Suprapubic skin (tissue), 4 donors: Measurements from ENCODE around the gene UNC5B. TPM values are rescaled to one million over a fixed set of nuclear protein-coding genes. Genes with fewer than 3 reads are reported as not detected.
A peak's percentile ranks its signal among the peaks of the same experiment; 100 is the strongest.

Source experiments
- DNase-seq, 2 donors: peaks; one replicate each; pipeline ENCODE4 v3.0.0-alpha.2; 2019; ENCODE audit warnings: low spot score in 2 of 2
- H3K27ac ChIP-seq: fragments of 200-600 bp; sonication (generic); one replicate; pipeline ENCODE4 v1.5.1; 2019
- H3K27me3 ChIP-seq: fragments of 200-600 bp; sonication (generic); one replicate; pipeline ENCODE4 v1.5.1; 2019
- H3K36me3 ChIP-seq: fragments of 200-600 bp; sonication (generic); one replicate; pipeline ENCODE4 v1.5.1; 2019
- H3K4me1 ChIP-seq: fragments of 200-600 bp; sonication (generic); one replicate; pipeline ENCODE4 v1.5.1; 2019
- H3K4me3 ChIP-seq: fragments of 200-600 bp; sonication (generic); one replicate; pipeline ENCODE4 v1.5.1; 2019; ENCODE audit warnings: mild to moderate bottlenecking
- H3K9me3 ChIP-seq: fragments of 200-600 bp; sonication (generic); one replicate; pipeline ENCODE4 v1.5.1; 2019
- CTCF ChIP-seq, 2 donors: fragments of 200-600 bp in 1 of 2; fragments of 450-650 bp in 1 of 2; sonication (generic) in 1 of 2; IDR thresholded peaks; one replicate each; pipeline ENCODE4 v1.5.1; 2016 to 2019; ENCODE audit warnings: antibody characterized with exemption in 2 of 2, mild to moderate bottlenecking in 1 of 2, moderate library complexity in 1 of 2
- EP300 ChIP-seq: sonication (generic); formaldehyde crosslinking; IDR thresholded peaks from one replicate; pipeline ENCODE4 v1.6.1; 2017; ENCODE audit warnings: antibody characterized with exemption
- POLR2A ChIP-seq, 2 donors: fragments of 450-650 bp; IDR thresholded peaks; one replicate each; pipeline ENCODE4 v1.6.1; 2017; ENCODE audit warnings: antibody characterized with exemption in 2 of 2, mild to moderate bottlenecking in 2 of 2, moderate library complexity in 2 of 2
- POLR2AphosphoS5 ChIP-seq, 3 donors: sonication (generic); formaldehyde crosslinking; IDR thresholded peaks; one replicate each; pipeline ENCODE4 v1.6.1; 2017; ENCODE audit warnings: antibody characterized with exemption in 3 of 3
- WGBS: methylation state at CpG from one replicate; pipeline ENCODE4 v1.1.5; 2018; 5-methylcytosine and 5-hydroxymethylcytosine counted together
- total RNA-seq, 4 donors: library from RNA; depleted of rRNA; stranded (reverse); fragments of >200 nt; gene quantifications; one replicate each; pipeline ENCODE4 v1.1.0, GENCODE V29; 2016

UNC5B gene
- 10 to 100 TPM in 3 of 4 donors, 1 to 10 TPM in 1; 7.2 to 45.7 (median 14.7) TPM for total RNA-seq

- WGBS: under 1% methylated on average over 18 of the region's 109 CpGs
- Histone ChIP-seq H3K9me3 (no peaks in the 10 kb centered on the region), H3K36me3 (no peaks in the 10 kb centered on the region), H3K27ac (peak within 1 kb of the TSS; percentile 64), H3K27me3 (peaks cover 25% of the 10 kb centered on the region), H3K4me1 (peaks cover 42% of the 10 kb centered on the region), H3K4me3 (peak within 1 kb of the TSS; percentile 73)
- DNase-seq: peak; percentile 93
- no peak for TF ChIP-seq POLR2AphosphoS5 (IDR thresholded peaks at IDR 0.05)
- TF ChIP-seq POLR2A (IDR thresholded peaks at IDR 0.05): peak in 1 of 2 donors; percentile 50
- TF ChIP-seq CTCF (IDR thresholded peaks at IDR 0.05): peak; percentile 18 to 60
- no peak for TF ChIP-seq EP300
Measured at GRCh38 chr10:71212318-71213126, at the start of gene UNC5B. UNC5B (plus strand) TSS chr10:71212570; CDS start chr10:71212986, 416 bp downstream.

GRCh38 chr10:71173466-71173865, 38.9 kb upstream of the UNC5B start:
- Histone ChIP-seq H3K4me3 (no peak overlapping the region), H3K36me3 (no peaks in the 10 kb centered on the region), H3K27ac (no peak overlapping the region), H3K27me3 (no peaks in the 10 kb centered on the region), H3K4me1 (no peaks in the 10 kb centered on the region), H3K9me3 (no peaks in the 10 kb centered on the region)
- TF ChIP-seq EP300: no peak
- no peak for TF ChIP-seq POLR2A (IDR thresholded peaks at IDR 0.05)
- TF ChIP-seq CTCF (IDR thresholded peaks at IDR 0.05): no peak
- DNase-seq: no peak

- no peak for TF ChIP-seq EP300
- no peak for TF ChIP-seq POLR2A (IDR thresholded peaks at IDR 0.05)
- no peak for TF ChIP-seq CTCF (IDR thresholded peaks at IDR 0.05)
- no peak for TF ChIP-seq POLR2AphosphoS5 (IDR thresholded peaks at IDR 0.05)
- Histone ChIP-seq H3K36me3 (no peaks in the 10 kb centered on the region), H3K27me3 (no peaks in the 10 kb centered on the region), H3K4me3 (no peak overlapping the region), H3K27ac (no peak overlapping the region), H3K9me3 (no peaks in the 10 kb centered on the region), H3K4me1 (no peaks in the 10 kb centered on the region)
- WGBS: 95% methylated on average over 2 of the region's 2 CpGs
- no peak for DNase-seq
Measured at GRCh38 chr10:71176661-71177060, 35.7 kb upstream of the UNC5B start.

GRCh38 chr10:71177651-71178199, 34.6 kb upstream of the UNC5B start:
- no peak for DNase-seq
- TF ChIP-seq POLR2A (IDR thresholded peaks at IDR 0.05) (no peak), EP300 (no peak), POLR2AphosphoS5 (IDR thresholded peaks at IDR 0.05) (no peak), CTCF (IDR thresholded peaks at IDR 0.05) (no peak)
- no peaks in the 10 kb centered on the region for H3K4me1 ChIP-seq
- no peaks in the 10 kb centered on the region for H3K36me3 ChIP-seq
- no peaks in the 10 kb centered on the region for H3K27me3 ChIP-seq
- 81% methylated on average over 4 of the region's 4 CpGs for WGBS
- no peak overlapping the region for H3K27ac ChIP-seq
- H3K9me3 ChIP-seq: no peaks in the 10 kb centered on the region
- H3K4me3 ChIP-seq: no peak overlapping the region

GRCh38 chr10:71178880-71179279, 33.5 kb upstream of the UNC5B start:
- 87% methylated on average over 3 of the region's 3 CpGs for WGBS
- H3K36me3 ChIP-seq: no peaks in the 10 kb centered on the region
- H3K4me3 ChIP-seq: no peak overlapping the region
- no peaks in the 10 kb centered on the region for H3K27me3 ChIP-seq
- TF ChIP-seq EP300 (no peak), POLR2A (IDR thresholded peaks at IDR 0.05) (no peak), POLR2AphosphoS5 (IDR thresholded peaks at IDR 0.05) (no peak), CTCF (IDR thresholded peaks at IDR 0.05) (no peak)
- DNase-seq: no peak
- H3K9me3 ChIP-seq: no peaks in the 10 kb centered on the region
- no peaks in the 10 kb centered on the region for H3K4me1 ChIP-seq
- no peak overlapping the region for H3K27ac ChIP-seq
